ENCODE measurements around the gene WBP11. TPM values are rescaled to one million over a fixed set of nuclear protein-coding genes. Genes with fewer than 3 reads are reported as not detected.

The WBP11 gene
- total and polyA plus RNA-seq, 9 of the 15 experiments (the other 6 are each of a cell fraction or from before 2014, with no cell fraction given) = 7.7 to 60.8 (median 24.6) TPM

DNA sequence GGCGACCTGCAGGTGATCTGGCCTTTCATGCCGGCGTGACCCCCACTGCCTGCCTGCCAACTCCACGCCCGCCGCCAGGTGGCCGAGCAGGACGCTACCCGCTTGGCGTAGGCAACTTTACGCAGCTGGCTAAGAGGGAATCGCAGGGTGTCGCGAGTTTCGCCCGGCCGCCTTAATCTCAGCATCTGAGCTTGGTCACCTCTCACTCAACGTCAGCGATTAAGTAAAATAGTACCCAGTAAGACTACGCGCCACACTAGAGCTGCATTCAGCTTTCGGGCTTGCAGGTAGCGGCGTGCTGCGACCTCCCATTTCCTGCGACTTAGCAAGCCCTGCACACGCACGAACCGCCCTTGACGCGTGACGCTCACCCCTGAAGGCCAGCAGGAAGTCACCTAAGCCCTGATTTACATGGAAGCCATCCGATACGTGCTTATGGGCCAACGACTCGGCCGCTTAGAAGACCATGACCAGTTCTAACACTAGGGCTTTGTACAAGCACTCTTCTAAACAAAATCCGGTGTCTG is 33.2 kb downstream of the WBP11 start:
- no peaks in the 10 kb centered on the region for H3K79me2 ChIP-seq (ENCODE audit: control insufficient read depth, insufficient read depth, low read length)
- no peak overlapping the region for H3K4me2 ChIP-seq (ENCODE audit: insufficient read depth, low read length)
- ATAC-seq = no peak
- BruUV-seq (replicated peaks) = no TSS peak
- 74% methylated on average over 19 of the region's 38 CpGs for WGBS (ENCODE audit: insufficient coverage, low coverage, missing lambda C conversion rate)
- no peaks in the 10 kb centered on the region for H3K9me1 ChIP-seq (ENCODE audit: control insufficient read depth, insufficient read depth, low read length)
- intact Hi-C loops (cut with micrococcal nuclease) = no loop called here
- H3K9me3 ChIP-seq (replicated peaks; ENCODE audit: control insufficient read depth, insufficient read depth, low read depth, low read length) = no peaks in the 10 kb centered on the region
- ChIA-PET POLR2A (no interaction called here), CTCF (ENCODE audit: low intra/inter-chr PET ratio) (no interaction called here)
- in situ Hi-C loops (cut with MboI) = no loop called here
- H3K4me3 ChIP-seq = no peak overlapping the region
- no peak overlapping the region for H2AFZ ChIP-seq (ENCODE audit: low read depth, low read length)
- FAIRE-seq = no peak
- DNase-seq (ENCODE audit: extremely low read depth in 1 of 4, low spot score in 3 of 4) = no peak
- peaks cover 0 to 14% of the 10 kb centered on the region in 2 experiments; a peak in 1 of 5 replicates for H3K27me3 ChIP-seq (ENCODE audit: control insufficient read depth in 2 of 2, insufficient read depth in 2 of 2, low read length in 2 of 2)
- no peaks in the 10 kb centered on the region; a peak in 1 of 5 replicates for H3K4me1 ChIP-seq (replicated peaks in 1 of 2; ENCODE audit: control insufficient read depth in 2 of 2, insufficient read depth in 2 of 2, low read length in 2 of 2)
- no peak overlapping the region for H3K9ac ChIP-seq (ENCODE audit: insufficient read depth in 1 of 2, low read depth in 2 of 2, low read length in 2 of 2)
- H4K20me1 ChIP-seq (replicated peaks; ENCODE audit: control insufficient read depth, insufficient read depth, low read length) = no peaks in the 10 kb centered on the region
- no peak for TF ChIP-seq TEAD2 (tag; IDR thresholded peaks at IDR 0.05)
- TF ChIP-seq SPI1 (IDR thresholded peaks at IDR 0.05; ENCODE audit: borderline replicate concordance, low read depth, low read length) = no peak
- no peak for TF ChIP-seq DIDO1 (tag; IDR thresholded peaks at IDR 0.05; ENCODE audit: low read depth)
- TF ChIP-seq COPS2 (conservative IDR thresholded peaks at IDR 0.05) = no peak
- TF ChIP-seq DMBX1 (CRISPR knock-in tag; IDR thresholded peaks at IDR 0.05; ENCODE audit: borderline replicate concordance) = no peak
- no peaks in the 10 kb centered on the region for H3K36me3 ChIP-seq (ENCODE audit: control insufficient read depth, insufficient read depth, low read length)
- H3K27ac ChIP-seq (ENCODE audit: extremely low read depth, low read depth, low read length) = no peak overlapping the region

DNA sequence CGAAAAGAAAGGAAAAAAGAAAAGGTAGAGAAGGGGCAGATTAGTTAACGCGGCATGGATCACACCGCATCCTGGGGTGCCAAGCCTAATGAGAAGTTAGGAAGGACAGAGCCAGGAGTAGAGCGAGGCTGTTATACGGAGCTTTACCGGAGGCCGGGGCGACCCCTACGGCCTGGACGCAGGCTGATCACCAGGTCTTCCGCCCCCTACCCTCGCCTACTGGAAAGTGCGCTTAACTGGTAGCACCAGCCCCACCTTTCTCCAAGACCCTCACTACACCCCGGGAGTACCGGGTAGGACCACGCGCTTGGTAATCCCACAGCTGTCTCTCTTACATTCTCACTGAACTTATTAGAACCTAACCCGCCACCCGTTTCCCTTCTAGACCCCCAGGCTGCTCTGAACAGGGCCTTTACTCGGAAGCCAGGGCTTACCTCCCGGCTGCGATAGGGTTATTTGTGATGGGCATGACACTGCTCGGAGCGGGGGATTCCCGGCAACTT is 33.8 kb downstream of the WBP11 start:
- 79% methylated on average over 14 of the region's 26 CpGs for WGBS (ENCODE audit: insufficient coverage, low coverage, missing lambda C conversion rate)
- Histone ChIP-seq H3K36me3 (ENCODE audit: control insufficient read depth, insufficient read depth, low read length) (no peaks in the 10 kb centered on the region), H2AFZ (ENCODE audit: low read depth, low read length) (no peak overlapping the region), H3K9ac (ENCODE audit: insufficient read depth in 1 of 2, low read depth in 2 of 2, low read length in 2 of 2) (no peak overlapping the region), H3K9me3 (replicated peaks; ENCODE audit: control insufficient read depth, insufficient read depth, low read depth, low read length) (no peaks in the 10 kb centered on the region), H4K20me1 (replicated peaks; ENCODE audit: control insufficient read depth, insufficient read depth, low read length) (no peaks in the 10 kb centered on the region), H3K27me3 (ENCODE audit: control insufficient read depth in 2 of 2, insufficient read depth in 2 of 2, low read length in 2 of 2) (peaks cover 0 to 12% of the 10 kb centered on the region in 2 experiments; a peak in 1 of 5 replicates), H3K79me2 (ENCODE audit: control insufficient read depth, insufficient read depth, low read length) (no peaks in the 10 kb centered on the region), H3K27ac (ENCODE audit: extremely low read depth, low read depth, low read length) (no peak overlapping the region), H3K4me2 (ENCODE audit: insufficient read depth, low read length) (no peak overlapping the region), H3K4me1 (replicated peaks in 1 of 2; ENCODE audit: control insufficient read depth in 2 of 2, insufficient read depth in 2 of 2, low read length in 2 of 2) (no peaks in the 10 kb centered on the region; a peak in 1 of 5 replicates), H3K4me3 (no peak overlapping the region), H3K9me1 (ENCODE audit: control insufficient read depth, insufficient read depth, low read length) (no peaks in the 10 kb centered on the region)
- POLR2A ChIA-PET = no interaction called here
- CTCF ChIA-PET (ENCODE audit: low intra/inter-chr PET ratio) = no interaction called here
- FAIRE-seq (no peak), DNase-seq (ENCODE audit: extremely low read depth in 1 of 4, low spot score in 3 of 4) (no peak), ATAC-seq (no peak)
- BruUV-seq (replicated peaks) = no TSS peak
- intact Hi-C loops (cut with micrococcal nuclease) (no loop called here), in situ Hi-C loops (cut with MboI) (no loop called here)
- no peak for TF ChIP-seq MAZ (CRISPR knock-in tag; conservative IDR thresholded peaks at IDR 0.05 in 1 of 2, IDR thresholded peaks at IDR 0.05 in 1 of 2)
- TF ChIP-seq TCF7 (IDR thresholded peaks at IDR 0.05; ENCODE audit: borderline replicate concordance) = no peak
- TF ChIP-seq ZNF436 (CRISPR knock-in tag; IDR thresholded peaks at IDR 0.05) = no peak
